ENCODE results near the gene SUSD6.

DNA sequence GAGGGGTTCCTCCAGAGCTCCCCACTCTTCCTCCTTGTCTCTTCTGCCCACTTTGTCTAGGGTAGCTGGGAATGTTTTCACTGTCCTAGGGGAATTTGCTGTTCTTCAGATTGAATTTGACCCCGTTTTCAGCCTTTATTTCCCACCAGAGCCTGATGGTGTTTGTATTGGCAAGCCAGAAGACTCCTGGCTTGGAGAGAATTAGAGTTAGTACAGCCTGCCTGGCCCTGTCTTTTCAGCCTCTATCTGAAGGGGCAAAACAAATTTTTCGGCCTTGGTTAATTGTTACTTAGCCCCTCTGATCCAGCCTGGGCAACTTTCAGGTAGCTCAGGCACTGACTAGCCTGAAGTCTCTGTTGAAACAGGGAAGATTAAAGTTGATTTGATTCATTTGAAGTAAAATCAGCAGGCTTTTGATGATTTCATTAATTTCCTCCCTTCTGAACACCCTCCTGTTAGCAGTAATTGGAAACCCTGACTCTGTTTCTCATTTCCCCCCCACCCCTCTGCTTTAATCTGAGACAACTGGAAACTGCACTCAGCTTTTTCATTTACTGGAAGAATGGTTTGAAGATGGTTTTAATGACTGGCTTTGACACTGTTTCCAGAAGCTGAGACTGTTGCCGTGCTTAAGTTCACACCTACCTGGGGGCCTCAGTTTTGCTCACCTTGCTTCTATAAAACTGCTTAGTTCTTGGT, 63.3 kb downstream of the SUSD6 start:
- TF ChIP-seq, protein P1, sequence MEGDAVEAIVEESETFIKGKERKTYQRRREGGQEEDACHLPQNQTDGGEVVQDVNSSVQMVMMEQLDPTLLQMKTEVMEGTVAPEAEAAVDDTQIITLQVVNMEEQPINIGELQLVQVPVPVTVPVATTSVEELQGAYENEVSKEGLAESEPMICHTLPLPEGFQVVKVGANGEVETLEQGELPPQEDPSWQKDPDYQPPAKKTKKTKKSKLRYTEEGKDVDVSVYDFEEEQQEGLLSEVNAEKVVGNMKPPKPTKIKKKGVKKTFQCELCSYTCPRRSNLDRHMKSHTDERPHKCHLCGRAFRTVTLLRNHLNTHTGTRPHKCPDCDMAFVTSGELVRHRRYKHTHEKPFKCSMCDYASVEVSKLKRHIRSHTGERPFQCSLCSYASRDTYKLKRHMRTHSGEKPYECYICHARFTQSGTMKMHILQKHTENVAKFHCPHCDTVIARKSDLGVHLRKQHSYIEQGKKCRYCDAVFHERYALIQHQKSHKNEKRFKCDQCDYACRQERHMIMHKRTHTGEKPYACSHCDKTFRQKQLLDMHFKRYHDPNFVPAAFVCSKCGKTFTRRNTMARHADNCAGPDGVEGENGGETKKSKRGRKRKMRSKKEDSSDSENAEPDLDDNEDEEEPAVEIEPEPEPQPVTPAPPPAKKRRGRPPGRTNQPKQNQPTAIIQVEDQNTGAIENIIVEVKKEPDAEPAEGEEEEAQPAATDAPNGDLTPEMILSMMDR (IDR thresholded peaks at IDR 0.05; ENCODE audit: low read length) = no peak
- TF ChIP-seq EZH2 (optimal IDR thresholded peaks at IDR 0.05; ENCODE audit: low read depth, low read length) (no peak), EZH2phosphoT487 (IDR thresholded peaks at IDR 0.05; ENCODE audit: low read length) (no peak)

Measured in MM.1S (cell line).